ENCODE results near the gene SCFD1.

SCFD1 gene

DNA sequence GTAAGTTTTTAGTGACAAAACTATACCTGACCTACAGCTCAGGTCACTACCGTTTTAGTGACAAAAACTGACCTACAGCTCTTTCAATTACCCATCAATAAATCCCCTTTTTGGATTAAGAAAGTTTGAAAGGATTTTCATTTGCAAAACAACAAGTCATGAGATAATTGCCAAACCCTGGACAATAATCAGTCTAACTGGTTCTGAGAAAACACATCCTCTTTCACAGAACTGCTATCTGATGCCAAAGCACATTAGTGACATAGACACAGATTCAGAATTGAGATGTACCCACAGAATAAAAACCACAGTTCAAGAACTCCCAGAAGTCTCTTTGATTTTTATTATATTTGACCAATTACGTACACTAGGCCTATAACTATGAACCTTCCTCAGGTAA lies 126.2 kb downstream of the SCFD1 start:
- Histone ChIP-seq H3K9me3 (no peaks in the 10 kb centered on the region), H3K4me1 (no peaks in the 10 kb centered on the region), H3K27me3 (no peaks in the 10 kb centered on the region; the same call in none of the 2 replicates), H3K36me3 (no peaks in the 10 kb centered on the region), H3K4me3 (ENCODE audit: low read depth, low read length) (no peak overlapping the region)
- no peak for DNase-seq
- TF ChIP-seq, protein P1, sequence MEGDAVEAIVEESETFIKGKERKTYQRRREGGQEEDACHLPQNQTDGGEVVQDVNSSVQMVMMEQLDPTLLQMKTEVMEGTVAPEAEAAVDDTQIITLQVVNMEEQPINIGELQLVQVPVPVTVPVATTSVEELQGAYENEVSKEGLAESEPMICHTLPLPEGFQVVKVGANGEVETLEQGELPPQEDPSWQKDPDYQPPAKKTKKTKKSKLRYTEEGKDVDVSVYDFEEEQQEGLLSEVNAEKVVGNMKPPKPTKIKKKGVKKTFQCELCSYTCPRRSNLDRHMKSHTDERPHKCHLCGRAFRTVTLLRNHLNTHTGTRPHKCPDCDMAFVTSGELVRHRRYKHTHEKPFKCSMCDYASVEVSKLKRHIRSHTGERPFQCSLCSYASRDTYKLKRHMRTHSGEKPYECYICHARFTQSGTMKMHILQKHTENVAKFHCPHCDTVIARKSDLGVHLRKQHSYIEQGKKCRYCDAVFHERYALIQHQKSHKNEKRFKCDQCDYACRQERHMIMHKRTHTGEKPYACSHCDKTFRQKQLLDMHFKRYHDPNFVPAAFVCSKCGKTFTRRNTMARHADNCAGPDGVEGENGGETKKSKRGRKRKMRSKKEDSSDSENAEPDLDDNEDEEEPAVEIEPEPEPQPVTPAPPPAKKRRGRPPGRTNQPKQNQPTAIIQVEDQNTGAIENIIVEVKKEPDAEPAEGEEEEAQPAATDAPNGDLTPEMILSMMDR (IDR thresholded peaks at IDR 0.05; ENCODE audit: low read depth, low read length): no peak

DNA sequence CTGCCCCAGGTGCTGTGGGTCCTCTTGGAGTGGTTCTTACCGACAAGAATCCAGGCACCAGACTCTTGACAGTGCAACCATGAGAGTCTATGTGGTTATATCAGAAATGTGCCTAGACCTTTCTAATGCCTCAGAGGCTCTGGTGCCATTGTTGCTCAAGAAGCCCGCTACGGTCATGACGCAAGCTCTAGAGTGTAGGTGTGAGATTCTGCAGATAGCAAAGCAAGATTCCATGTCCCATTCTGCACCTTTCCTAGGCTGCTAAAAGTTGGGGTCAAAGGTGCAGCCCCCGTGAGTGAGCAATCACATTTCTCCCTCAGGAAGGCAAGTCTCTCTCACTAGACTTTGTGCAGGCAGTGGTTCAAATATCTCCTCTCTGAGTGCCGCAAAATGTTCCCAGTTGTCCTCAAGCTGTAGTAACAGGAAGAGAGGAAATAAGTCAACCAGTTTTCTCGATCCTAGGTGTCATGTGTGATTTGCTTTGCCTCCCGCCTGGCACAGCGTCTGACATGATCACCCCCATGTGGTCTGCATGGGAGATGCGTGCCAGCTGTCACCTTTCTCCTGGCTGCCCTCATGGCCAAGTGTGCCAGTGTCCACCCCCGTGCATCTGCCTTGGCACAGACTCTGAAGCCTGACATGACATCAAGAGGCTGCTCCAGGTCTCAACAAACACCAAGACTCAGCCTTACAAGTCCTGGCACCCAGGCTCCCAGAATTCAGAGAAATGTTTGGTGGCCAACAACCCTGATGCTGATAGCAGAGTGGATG lies 129.7 kb downstream of the SCFD1 start:
- no peak overlapping the region for H3K4me3 ChIP-seq (ENCODE audit: low read depth, low read length)
- DNase-seq: no peak
- no peaks in the 10 kb centered on the region for H3K36me3 ChIP-seq
- H3K9me3 ChIP-seq: no peaks in the 10 kb centered on the region
- no peaks in the 10 kb centered on the region; the same call in none of the 2 replicates for H3K27me3 ChIP-seq
- TF ChIP-seq, protein P1 (IDR thresholded peaks at IDR 0.05; ENCODE audit: low read depth, low read length): 0 out of 2 replicates have a peak, but pooled peaks have one; percentile 4
- H3K4me1 ChIP-seq: no peaks in the 10 kb centered on the region

DNA sequence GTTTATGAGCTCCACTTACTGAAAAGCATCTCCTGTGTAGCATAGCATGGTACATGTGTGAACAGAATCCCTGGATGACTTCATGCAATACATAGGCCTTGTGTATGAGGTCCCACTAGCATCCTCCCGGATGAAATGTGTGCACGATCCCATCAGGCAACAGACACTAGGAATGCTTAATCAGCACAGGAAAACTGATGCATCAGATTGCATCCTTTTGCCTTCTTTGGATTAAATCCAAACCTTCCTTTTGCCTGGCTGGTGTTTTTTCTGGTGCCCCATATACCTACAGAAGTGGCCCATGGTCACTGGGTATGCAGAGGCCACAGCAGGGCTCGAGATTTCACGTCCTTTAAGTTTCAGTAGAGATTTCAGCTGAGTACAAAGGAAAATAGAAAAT lies 131.3 kb downstream of the SCFD1 start:
- TF ChIP-seq, protein P1 (IDR thresholded peaks at IDR 0.05; ENCODE audit: low read depth, low read length): no peak
- no peak for DNase-seq
- H3K36me3 ChIP-seq: no peaks in the 10 kb centered on the region

DNA sequence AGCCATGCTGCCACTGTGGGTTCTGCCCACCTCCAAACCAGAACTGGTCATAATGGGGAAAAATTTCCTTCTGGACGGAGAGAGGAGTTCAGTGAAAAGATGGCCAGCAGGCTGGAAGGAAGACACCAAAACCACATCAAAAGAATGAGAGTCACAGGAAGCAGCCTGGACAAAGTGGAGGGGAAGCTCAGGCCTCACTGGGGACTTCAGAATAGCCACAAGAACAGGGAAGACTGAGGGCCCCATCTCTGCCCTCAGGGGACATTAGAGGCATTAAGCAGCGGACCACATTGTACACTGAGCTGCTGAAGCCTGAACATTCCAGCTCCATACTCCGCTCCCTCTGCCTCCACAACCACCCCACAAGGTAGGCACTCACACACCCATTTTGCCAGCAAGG lies 132.7 kb downstream of the SCFD1 start:
- TF ChIP-seq, protein P1 (IDR thresholded peaks at IDR 0.05; ENCODE audit: low read depth, low read length): no peak
- H3K4me1 ChIP-seq: no peaks in the 10 kb centered on the region

More for the DNA sequence above, 131.3 kb downstream of the SCFD1 start:
- H3K27me3 ChIP-seq: no peaks in the 10 kb centered on the region; the same call in none of the 2 replicates
- no peak overlapping the region for H3K4me3 ChIP-seq (ENCODE audit: low read depth, low read length)
- no peaks in the 10 kb centered on the region for H3K4me1 ChIP-seq
- H3K9me3 ChIP-seq: no peaks in the 10 kb centered on the region

DNA sequence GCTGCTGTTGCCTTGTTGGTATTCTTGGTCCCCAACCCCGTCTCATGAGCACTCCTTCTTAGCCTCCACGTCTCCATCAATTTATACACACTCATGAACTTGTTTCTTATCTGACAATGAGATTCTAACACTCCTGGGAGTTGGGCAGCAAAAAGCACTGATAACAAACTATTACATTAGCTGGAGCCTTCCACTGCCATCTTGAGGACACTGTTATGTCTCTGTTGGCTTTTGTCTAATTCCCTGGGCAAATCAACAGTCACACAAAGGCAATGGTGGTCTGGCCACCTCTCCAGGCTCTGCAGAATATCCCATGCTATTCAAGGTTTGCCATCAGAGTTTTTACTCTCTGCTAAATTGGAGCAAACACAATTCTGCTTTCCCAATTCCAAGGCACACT lies 134.5 kb downstream of the SCFD1 start:
- Histone ChIP-seq H3K27me3 (no peaks in the 10 kb centered on the region), H3K9me3 (no peaks in the 10 kb centered on the region), H3K4me3 (ENCODE audit: low read depth, low read length) (no peak overlapping the region), H3K4me1 (no peaks in the 10 kb centered on the region), H3K36me3 (no peaks in the 10 kb centered on the region)
- no peak for DNase-seq
- TF ChIP-seq, protein P1 (IDR thresholded peaks at IDR 0.05; ENCODE audit: low read depth, low read length): peak; percentile 11; the same call in 1 of the 2 replicates

More for the DNA sequence above, 132.7 kb downstream of the SCFD1 start:
- no peaks in the 10 kb centered on the region for H3K36me3 ChIP-seq
- no peak overlapping the region for H3K4me3 ChIP-seq (ENCODE audit: low read depth, low read length)
- H3K9me3 ChIP-seq: no peaks in the 10 kb centered on the region
- no peaks in the 10 kb centered on the region for H3K27me3 ChIP-seq
- no peak for DNase-seq

DNA sequence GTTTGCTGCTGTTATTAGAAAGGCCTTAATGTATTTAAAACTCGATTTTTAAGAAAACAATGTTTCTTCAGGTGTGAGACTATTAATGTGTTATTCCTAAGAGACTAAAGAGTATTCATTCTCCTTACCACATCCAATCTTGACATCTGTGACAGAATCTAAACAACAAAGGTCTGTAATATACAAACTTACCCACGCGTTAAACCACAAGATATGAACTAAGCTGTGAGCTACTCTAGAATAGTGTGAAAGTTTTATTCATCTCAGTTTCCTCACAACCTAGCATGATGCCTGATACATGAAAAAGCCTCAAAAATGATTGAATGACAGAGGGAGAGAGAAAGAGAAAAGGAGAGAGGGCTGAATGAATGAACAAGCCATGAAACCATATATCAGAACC lies 135.0 kb downstream of the SCFD1 start:
- DNase-seq: no peak
- TF ChIP-seq, protein P1 (IDR thresholded peaks at IDR 0.05; ENCODE audit: low read depth, low read length): no peak
- Histone ChIP-seq H3K9me3 (no peaks in the 10 kb centered on the region), H3K4me3 (ENCODE audit: low read depth, low read length) (no peak overlapping the region), H3K4me1 (no peaks in the 10 kb centered on the region), H3K36me3 (no peaks in the 10 kb centered on the region), H3K27me3 (no peaks in the 10 kb centered on the region)

Data from BE2C (cell line).